ENCODE results near the gene AGMO.
"Not testable (repeated sequence)": the region's sequence is repeated elsewhere in the genome, so short reads cannot be mapped to it uniquely, and the experiment has no call there.

The AGMO gene

GRCh38 chr7:15558756-15559155 is 3.1 kb downstream of the AGMO start:
- no peak for DNase-seq

- no peak for DNase-seq
These were observed 4.1 kb downstream of the AGMO start for GRCh38 chr7:15557686-15558085.

- no peak for DNase-seq
These were observed 4.6 kb downstream of the AGMO start for GRCh38 chr7:15557186-15557585.

GRCh38 chr7:15556339-15557105 is 5.3 kb downstream of the AGMO start:
- DNase-seq: no peak

- DNase-seq: no peak
These were observed 6.4 kb downstream of the AGMO start for GRCh38 chr7:15555381-15555859.

- DNase-seq: no peak
These were observed 7.1 kb downstream of the AGMO start for GRCh38 chr7:15554744-15555143.

- no peak for DNase-seq
These were observed 7.7 kb downstream of the AGMO start for GRCh38 chr7:15554081-15554480.

GRCh38 chr7:15547320-15547719 is 14.5 kb downstream of the AGMO start:
- not testable (repeated sequence) for DNase-seq

GRCh38 chr7:15546272-15546792 is 15.5 kb downstream of the AGMO start:
- no peak for DNase-seq

GRCh38 chr7:15544050-15544449 is 17.8 kb downstream of the AGMO start:
- DNase-seq: no peak

- DNase-seq: no peak
These were observed 18.6 kb downstream of the AGMO start for GRCh38 chr7:15543256-15543655.

- no peak for DNase-seq
These were observed 34.2 kb downstream of the AGMO start for GRCh38 chr7:15527648-15528047.

- DNase-seq: no peak
These were observed 36.1 kb downstream of the AGMO start for GRCh38 chr7:15525652-15526263.

- DNase-seq: no peak
These were observed 37.7 kb downstream of the AGMO start for GRCh38 chr7:15524077-15524476.

- DNase-seq: not testable (repeated sequence)
These were observed 44.0 kb downstream of the AGMO start for GRCh38 chr7:15517865-15518264.

- DNase-seq: no peak
These were observed 46.6 kb downstream of the AGMO start for GRCh38 chr7:15515252-15515651.

GRCh38 chr7:15508258-15508657 is 53.6 kb downstream of the AGMO start:
- no peak for DNase-seq

- DNase-seq: no peak
These were observed 54.1 kb downstream of the AGMO start for GRCh38 chr7:15507708-15508107.

- DNase-seq: no peak
These were observed 54.6 kb downstream of the AGMO start for GRCh38 chr7:15507171-15507570.

- DNase-seq: no peak
These were observed 56.1 kb downstream of the AGMO start for GRCh38 chr7:15505761-15506160.

GRCh38 chr7:15504351-15504750 is 57.5 kb downstream of the AGMO start:
- no peak for DNase-seq

- DNase-seq: no peak
These were observed 58.1 kb downstream of the AGMO start for GRCh38 chr7:15503603-15504290.

GRCh38 chr7:15498465-15498864 is 63.4 kb downstream of the AGMO start:
- no peak for DNase-seq

GRCh38 chr7:15495170-15495569 is 66.6 kb downstream of the AGMO start:
- no peak for DNase-seq

All from DMS79 treated with DMSO at 0.1 percent for 48 hours (cell line).